ENCODE measurements around the gene MFSD6. TPM values are rescaled to one million over a fixed set of nuclear protein-coding genes. Genes with fewer than 3 reads are reported as not detected.
"Not testable (repeated sequence)": the region's sequence is repeated elsewhere in the genome, so short reads cannot be mapped to it uniquely, and the experiment has no call there.

Gene MFSD6
- total and polyA plus RNA-seq, 9 donors = 7.7 to 68.1 (median 11.8) TPM

GRCh38 chr2:190490502-190490901 is 82.3 kb downstream of the MFSD6 start:
- H3K4me3 ChIP-seq = no peak overlapping the region
- H3K36me3 ChIP-seq = no peaks in the 10 kb centered on the region
- no peaks in the 10 kb centered on the region for H3K27me3 ChIP-seq
- 86 to 96% (median 91%) methylated on average over 3 of the region's 3 CpGs for WGBS, 3 donors
- H3K4me1 ChIP-seq (ENCODE audit: insufficient read depth) = no peaks in the 10 kb centered on the region
- H3K9me3 ChIP-seq = no peaks in the 10 kb centered on the region
- H3K27ac ChIP-seq = no peak overlapping the region
- intact Hi-C loops (cut with DNase I) = no loop called here
- TF ChIP-seq EP300 (IDR thresholded peaks at IDR 0.05) (no peak), POLR2A (IDR thresholded peaks at IDR 0.05) (no peak), CTCF (IDR thresholded peaks at IDR 0.05) (no peak)
- no peak for DNase-seq

GRCh38 chr2:190493095-190493494 is 84.9 kb downstream of the MFSD6 start:
- H3K27ac ChIP-seq = no peak overlapping the region
- no peaks in the 10 kb centered on the region for H3K36me3 ChIP-seq
- DNase-seq = no peak
- no peak overlapping the region for H3K4me3 ChIP-seq
- intact Hi-C loops (cut with DNase I) = no loop called here
- TF ChIP-seq CTCF (IDR thresholded peaks at IDR 0.05) (no peak), EP300 (IDR thresholded peaks at IDR 0.05) (no peak), POLR2A (IDR thresholded peaks at IDR 0.05) (no peak)
- no peaks in the 10 kb centered on the region for H3K4me1 ChIP-seq (ENCODE audit: insufficient read depth)
- WGBS, 3 donors = 70 to 99% (median 95%) methylated on average over 2 of the region's 2 CpGs
- H3K9me3 ChIP-seq = no peaks in the 10 kb centered on the region
- H3K27me3 ChIP-seq = no peaks in the 10 kb centered on the region

- DNase-seq; H3K27me3 ChIP-seq; H3K27ac ChIP-seq; H3K9me3 ChIP-seq; intact Hi-C loops (cut with DNase I); H3K4me1 ChIP-seq (ENCODE audit: insufficient read depth); H3K36me3 ChIP-seq; H3K4me3 ChIP-seq: not testable (repeated sequence)
- 73 to 79% (median 75%) methylated on average over 3 of the region's 3 CpGs for WGBS, 3 donors
These were observed 86.6 kb downstream of the MFSD6 start for GRCh38 chr2:190494600-190495227.

DNA sequence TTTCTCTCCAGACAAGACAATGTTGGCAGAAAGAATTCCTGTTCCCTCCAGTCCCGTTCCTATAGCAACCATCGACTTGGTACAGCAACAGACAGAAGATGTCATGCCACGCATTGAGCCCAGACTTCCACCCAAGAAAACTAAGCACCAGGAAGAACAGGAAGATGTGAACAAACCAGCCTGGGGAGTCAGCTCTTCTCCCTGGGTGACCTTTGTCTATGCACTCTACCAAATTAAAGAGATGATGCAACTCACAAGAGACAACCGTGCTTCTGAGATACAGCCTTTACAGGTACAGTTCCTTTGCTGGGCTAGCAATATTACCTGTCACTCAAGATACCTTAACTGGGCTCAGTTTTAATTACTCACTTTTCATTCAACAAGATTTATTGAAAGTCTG is 89.3 kb downstream of the MFSD6 start:
- H3K4me1 ChIP-seq (ENCODE audit: insufficient read depth) = peaks cover 1% of the 10 kb centered on the region
- WGBS, 3 donors = 87 to 89% (median 88%) methylated on average over 4 of the region's 4 CpGs
- H3K27ac ChIP-seq = no peak overlapping the region
- no peak overlapping the region for H3K4me3 ChIP-seq
- no peaks in the 10 kb centered on the region for H3K36me3 ChIP-seq
- H3K9me3 ChIP-seq = no peaks in the 10 kb centered on the region
- H3K27me3 ChIP-seq = no peaks in the 10 kb centered on the region
- TF ChIP-seq POLR2A (IDR thresholded peaks at IDR 0.05) (no peak), EP300 (IDR thresholded peaks at IDR 0.05) (no peak), CTCF (IDR thresholded peaks at IDR 0.05) (no peak)
- DNase-seq = no peak
- intact Hi-C loops (cut with DNase I) = no loop called here

DNA sequence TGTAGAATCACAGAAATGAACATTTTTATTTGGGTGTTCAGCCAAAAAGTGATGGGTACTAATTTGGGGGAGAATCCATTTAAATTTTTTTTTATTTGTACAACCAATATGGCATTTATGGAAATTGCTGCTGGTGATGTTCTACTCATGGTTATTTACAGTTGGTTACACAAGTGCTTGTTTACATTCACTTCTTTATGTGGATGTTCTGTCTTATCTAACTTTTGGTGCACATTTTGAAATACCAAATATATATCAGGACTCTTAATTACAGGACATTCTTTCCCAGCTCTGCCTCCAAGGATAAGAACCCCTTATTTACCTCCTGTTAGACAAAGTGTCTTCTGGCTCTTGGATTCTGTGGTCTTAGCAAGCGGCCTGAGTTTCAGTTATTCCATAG is 91.1 kb downstream of the MFSD6 start:
- H3K9me3 ChIP-seq = no peaks in the 10 kb centered on the region
- no peak for TF ChIP-seq POLR2A (IDR thresholded peaks at IDR 0.05)
- no peaks in the 10 kb centered on the region for H3K36me3 ChIP-seq
- intact Hi-C loops (cut with DNase I) = no loop called here
- no peaks in the 10 kb centered on the region for H3K27me3 ChIP-seq
- H3K4me1 ChIP-seq (ENCODE audit: insufficient read depth) = peaks cover 1% of the 10 kb centered on the region
- H3K4me3 ChIP-seq = no peak overlapping the region
- H3K27ac ChIP-seq = no peak overlapping the region
- no peak for DNase-seq
- 61 to 72% (median 64%) methylated on average over 1 of the region's 1 CpG for WGBS, 3 donors

Data from ovary (tissue), 9 donors.